Stimulated activated CD4-positive, alpha-beta T cell treated with anti-CD3 and anti-CD28 coated beads, Interleukin-12 subunit alpha, Interleukin-12 subunit beta, amount 100 ng/mL, for 48 hours (primary cell): ENCODE data around the gene PPIE.

ENCODE experiments used
- DNase-seq, 3 donors: peaks; one replicate each; pipeline ENCODE4 v3.0.0-alpha.2; 2020; ENCODE audit warnings: low read depth in 2 of 3, low spot score in 1 of 3

PPIE gene

DNA sequence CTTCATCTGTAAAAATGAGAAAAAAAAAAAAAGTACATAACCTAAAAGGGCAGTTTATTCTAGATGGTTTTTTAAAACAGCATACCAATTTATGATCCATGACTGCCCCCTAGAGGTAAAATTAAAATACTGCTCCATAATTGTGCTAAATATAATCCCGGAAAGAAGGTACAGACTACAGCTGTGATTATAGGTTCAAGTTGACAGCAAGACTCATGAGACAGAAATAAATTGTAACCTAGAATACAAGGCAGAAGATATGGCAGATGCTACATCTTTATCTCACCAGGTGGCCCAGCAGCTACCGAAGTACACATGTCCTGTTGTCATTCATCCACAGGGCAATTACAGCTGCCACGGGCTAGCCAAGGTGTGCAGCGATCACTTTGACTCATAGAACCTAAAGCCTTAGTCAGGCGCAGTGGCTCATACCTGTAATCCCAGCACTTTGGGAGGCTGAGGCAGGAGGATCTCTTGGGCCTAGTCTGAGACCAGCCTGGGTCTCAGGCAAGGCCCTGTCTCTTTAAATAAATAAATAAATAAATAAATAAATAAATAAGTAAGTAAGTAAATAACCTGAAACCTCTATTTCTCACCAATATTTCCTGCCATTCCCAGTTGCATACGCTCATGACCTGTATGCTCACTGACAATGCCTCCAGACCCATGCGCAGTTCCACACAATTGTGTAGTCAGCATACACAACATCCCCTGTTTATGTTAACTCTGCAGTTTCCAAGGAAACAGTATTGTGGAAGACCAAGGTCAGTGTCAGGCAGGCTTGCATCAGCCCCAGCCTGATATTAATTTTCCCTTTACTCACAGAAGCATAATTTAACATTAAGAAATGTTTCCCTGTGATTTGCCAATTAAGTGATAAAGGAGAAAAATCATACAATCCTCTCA is 18.3 kb upstream of the PPIE start:
- DNase-seq, result peak in 1 of 3 donors; percentile 28

DNA sequence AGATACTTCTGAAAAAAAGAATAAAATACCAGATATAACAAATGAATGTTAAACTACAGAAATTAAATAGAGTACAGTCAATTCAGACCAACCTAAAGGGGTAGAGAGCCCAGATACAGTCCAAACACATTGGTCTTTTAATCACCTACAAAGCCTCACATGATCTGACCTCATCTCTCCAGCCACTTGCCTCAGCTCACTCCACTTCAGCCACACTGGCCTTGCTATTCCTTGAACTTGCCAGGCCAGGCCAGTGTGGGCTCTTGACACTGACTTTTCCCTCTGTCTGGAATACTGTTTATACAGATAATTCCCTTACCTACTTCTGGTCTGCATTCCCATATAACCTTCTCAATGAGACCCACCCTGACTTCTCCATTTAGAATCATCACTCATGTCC is 17.0 kb upstream of the PPIE start:
- no peak for DNase-seq

DNA sequence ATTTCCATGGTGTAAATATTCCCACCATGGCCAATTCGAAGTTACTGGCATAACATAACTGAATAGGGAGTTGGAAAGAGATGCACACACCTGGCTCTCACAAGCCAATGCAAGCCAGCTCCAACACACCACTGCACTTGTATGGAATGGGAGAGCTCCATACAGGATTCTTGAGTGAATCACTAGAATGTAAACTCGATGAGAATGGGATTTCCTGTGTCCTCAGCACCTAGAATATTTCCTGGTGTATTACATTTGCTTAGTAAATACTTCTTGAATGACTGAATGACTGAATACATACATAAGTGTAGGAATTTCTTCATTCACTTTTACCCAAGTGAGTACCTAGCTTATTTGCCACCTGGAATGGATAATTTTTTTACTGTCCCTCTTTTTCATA is 16.2 kb upstream of the PPIE start:
- DNase-seq, result no peak

DNA sequence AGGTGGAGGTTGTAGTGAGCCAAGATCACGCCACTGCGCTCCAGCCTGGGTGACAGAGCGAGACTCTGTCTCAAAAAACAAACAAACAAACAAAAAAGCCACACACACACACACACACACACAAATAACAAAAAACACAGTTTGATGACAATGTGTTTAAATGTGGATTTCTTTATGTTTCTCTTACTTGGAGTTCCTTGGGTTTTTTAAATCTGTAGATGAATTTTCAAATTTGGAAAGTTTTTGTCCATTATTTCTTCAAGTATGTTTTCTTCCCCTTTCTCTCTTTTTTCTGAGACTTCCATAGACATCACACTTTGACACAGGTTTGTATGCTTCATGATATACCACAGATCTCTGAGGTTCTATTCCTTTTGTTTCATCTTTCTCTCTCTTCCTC is 12.1 kb upstream of the PPIE start:
- DNase-seq, result no peak

DNA sequence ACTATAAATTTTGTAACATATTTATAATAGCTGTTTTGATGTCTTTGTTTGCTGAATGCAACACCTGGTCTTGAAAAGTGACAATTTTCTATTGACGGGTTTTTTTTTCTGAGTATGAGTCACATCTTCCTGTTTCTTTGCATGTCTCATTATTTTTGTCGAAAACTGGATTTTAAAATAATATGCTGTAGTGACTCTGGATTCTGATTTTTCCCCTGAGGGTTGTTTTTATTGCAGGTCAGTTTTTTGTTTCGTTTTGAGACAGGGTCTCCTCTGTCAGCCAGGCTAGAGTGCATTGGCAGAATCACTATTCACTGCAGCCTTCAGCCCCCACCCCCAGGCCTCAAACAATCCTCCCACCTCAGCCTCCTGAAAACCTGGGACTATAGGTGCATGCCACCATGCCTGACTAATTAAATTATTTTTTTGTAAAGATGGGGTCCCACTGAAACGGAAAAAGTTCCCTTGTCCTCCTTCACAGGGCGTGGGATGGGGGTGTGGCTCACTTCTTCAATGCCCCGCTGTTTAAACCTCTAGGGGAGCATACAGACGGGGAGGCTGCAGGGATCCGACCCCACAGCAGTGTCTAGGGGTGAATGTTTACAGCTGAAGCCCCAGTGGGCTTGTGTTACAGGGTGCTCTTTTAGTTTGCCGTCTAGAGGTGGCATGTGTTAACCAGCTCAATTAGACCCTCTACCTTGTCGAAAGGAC is 11.3 kb upstream of the PPIE start:
- no peak for DNase-seq

DNA sequence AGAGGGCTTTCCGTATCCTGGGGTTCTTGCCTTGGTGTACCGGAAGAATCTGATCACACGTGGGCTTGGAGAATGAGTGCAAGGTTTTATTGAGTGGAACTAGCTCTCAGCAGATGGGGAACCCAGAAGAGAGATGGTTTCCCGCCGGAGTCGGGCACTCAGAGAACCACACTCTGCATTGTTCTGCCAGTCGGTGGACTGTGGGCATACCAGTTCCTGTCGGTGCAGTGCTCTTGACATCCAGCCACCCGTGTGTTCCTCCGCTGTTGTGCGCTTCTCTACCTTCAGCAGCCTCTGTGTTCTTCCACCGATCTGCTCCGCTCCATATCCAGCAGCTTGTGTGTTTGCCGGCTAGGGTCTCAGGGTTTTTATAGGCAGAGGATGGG is 10.8 kb upstream of the PPIE start:
- DNase-seq, result no peak

DNA sequence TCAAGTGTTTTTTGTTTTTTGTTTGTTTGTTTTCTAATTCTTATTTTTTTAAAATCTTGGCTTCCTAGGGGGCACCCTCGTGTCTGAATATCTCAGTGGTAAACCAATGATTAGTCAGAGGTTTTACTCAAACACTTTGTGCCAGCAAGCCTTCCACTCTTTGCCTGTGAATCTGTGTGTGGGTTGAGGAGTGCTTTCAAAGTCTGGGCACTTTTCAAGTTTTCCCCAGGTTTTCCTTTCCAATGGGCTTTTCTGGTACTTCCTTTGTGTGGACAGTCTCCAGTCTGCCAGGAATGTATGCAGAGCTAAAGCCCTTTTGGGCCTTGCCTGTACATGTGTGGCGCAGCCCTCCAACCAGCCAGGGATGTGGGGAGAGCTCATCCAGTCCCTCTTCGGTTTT is 9.7 kb upstream of the PPIE start:
- no peak for DNase-seq

DNA sequence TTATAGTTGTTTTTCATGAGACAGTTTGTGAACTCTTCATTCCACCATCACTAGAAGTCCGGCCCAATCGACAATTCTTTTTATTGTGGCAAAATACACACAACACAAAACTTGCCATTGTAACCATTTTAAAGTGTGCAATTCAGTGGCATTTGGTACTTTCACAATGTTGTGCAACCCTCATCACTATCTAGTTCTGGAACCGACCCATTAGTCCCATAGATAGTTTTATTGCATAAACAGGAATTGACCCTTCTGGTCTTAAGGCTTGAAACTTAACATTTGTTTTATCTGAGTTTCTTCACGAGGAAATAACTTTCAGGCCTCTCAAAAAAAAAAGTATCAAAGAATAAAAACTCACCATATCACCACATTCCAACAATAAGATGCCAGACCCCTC is 8.8 kb upstream of the PPIE start:
- DNase-seq, result no peak

DNA sequence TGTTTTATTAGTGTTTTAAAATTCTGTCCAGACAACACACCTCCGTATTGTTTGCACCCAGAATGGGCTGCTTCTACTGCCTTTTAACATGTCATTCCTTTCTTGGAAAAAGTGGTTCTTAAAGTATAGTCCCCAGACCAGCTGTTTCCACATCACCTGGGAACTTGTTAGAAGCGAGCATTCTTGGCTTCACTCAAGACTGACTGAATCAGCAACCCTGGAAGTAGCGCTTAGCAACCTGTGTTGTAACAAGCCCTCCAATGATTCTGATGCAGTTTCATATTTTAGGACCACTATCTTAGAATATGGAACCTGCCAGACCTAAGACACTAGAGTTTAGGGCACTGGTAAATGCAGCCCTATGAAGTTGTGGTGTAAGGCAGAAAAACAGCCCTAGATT is 6.0 kb upstream of the PPIE start:
- DNase-seq, result no peak

DNA sequence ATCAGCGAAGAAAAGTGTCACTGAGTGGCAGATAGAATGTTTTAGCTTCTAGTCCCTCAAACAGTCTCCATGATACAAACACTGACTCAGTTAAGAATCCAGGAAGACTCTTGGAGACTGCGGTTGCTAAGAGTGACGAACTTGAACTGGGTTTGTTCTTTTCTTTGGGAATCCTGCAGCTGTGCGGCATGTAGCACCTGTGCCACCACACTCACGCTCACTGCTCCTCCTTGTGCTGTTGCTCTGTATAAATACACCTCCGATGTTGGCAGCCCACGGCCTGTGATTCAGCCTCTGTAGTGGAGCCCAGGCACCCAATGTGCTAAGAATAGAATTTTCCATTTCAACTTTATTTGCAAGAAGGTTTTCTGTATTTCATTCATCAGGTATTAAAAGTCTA is 5.5 kb upstream of the PPIE start:
- no peak for DNase-seq

DNA sequence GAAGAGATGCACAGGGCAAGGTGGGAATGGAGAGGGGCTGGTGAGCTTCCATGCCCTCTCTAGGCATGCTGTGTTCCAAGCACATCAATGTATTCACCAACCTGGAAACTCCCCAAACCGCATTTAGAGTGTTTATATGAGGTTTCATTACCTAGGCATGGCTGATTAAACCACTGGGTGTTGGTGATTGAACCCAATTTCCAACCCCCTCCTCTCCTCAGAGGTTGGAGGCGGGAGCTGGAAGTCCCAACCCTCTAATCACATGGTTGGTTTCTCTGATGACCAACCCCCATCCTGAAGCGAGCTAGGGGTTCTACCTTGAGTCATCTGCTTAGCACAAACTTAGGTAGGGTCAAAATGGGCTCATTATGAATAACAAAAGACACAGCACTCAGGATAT is 3.0 kb upstream of the PPIE start:
- DNase-seq, result no peak

DNA sequence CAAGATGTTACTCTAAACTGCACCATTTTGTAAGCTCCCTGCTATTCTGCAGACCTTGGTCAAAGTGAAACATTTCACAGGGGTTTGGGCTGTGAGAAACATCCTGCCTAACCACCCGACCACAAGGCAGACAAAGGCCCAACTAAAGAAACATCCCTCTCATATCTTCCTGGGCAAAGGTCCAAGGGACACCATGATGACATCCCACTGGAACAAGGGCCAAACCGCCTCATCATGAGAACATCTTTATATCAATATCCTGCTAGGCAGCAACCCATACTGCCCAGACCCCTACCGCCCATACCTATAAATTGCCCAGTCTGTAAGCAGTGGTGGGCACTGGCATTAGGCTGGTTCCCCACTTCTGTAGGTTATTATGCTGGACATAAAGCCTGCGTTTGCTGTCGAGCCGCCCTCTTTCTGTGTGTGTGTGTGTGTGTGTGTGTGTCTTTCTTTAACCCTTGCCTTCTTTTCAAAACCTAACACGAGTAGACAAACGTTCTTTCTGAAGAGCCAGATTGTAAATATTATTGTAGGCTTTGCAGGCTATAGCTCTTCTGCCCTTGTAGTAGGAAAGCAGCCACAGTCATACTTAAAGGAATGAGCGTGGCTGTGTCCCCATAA is 1.0 kb upstream of the PPIE start:
- DNase-seq, result no peak

DNA sequence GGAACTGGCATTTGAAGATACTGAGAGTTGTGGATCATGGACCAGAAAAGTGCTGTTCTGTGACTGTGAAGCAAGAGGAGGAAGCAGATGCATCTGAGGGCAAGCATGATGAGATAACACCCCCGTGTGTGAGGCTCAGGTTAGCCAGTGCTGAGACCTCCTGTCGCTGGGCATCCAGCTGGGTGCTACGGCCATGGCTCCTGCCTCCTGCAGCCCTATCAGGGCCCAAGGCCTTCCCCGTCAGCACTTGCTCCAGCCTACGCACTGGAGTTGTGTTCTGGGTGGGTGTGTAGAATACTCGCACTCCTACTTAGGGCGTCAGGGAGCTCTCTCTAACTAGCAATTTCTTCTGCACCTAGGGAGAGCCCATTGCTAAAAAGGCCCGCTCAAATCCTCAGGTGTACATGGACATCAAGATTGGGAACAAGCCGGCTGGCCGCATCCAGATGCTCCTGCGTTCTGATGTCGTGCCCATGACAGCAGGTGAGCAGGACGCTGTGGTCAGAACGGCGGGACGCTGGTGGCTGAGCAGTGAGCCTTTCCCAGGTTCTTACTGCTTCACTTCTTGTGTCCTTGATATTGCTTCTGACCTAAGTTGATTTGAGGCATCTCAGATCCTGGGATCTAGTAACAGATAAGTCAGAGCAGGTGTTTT is 6.5 kb downstream of the PPIE start:
- no peak for DNase-seq

DNA sequence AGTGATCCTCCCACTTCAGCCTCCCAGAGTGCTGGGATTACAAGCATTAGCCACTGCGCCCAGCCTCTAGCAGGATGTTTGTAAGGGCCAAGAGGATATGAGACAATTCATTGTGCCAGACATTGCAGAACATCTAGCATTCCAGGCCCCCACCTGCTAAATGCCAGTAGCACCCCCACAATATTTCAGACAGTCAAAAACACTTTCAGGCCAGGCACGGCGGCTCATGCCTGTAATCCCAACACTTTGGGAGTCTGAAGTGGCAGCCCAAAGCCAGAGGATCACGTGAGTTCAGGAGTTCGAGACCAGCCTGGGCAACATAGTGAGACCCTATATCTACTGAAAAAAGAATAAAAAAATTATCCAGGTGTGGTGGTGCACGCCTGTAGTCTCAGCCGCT is 12.9 kb downstream of the PPIE start:
- DNase-seq, result no peak

DNA sequence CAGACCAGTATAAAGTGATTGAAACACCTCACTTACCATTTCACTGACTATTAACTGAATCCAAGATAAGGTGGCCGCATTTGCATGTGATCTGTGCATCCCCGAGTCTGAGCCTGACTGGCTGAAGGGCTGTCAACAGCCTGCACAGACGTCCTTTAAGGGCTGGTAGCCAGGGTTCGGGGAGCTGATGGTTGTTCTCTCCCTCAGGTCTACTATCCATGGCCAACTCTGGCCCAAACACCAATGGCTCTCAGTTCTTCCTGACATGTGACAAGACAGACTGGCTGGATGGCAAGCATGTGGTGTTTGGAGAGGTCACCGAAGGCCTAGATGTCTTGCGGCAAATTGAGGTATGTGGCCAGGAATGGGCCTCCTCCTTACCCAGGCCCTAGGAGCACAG is 14.0 kb downstream of the PPIE start:
- DNase-seq, result no peak

DNA sequence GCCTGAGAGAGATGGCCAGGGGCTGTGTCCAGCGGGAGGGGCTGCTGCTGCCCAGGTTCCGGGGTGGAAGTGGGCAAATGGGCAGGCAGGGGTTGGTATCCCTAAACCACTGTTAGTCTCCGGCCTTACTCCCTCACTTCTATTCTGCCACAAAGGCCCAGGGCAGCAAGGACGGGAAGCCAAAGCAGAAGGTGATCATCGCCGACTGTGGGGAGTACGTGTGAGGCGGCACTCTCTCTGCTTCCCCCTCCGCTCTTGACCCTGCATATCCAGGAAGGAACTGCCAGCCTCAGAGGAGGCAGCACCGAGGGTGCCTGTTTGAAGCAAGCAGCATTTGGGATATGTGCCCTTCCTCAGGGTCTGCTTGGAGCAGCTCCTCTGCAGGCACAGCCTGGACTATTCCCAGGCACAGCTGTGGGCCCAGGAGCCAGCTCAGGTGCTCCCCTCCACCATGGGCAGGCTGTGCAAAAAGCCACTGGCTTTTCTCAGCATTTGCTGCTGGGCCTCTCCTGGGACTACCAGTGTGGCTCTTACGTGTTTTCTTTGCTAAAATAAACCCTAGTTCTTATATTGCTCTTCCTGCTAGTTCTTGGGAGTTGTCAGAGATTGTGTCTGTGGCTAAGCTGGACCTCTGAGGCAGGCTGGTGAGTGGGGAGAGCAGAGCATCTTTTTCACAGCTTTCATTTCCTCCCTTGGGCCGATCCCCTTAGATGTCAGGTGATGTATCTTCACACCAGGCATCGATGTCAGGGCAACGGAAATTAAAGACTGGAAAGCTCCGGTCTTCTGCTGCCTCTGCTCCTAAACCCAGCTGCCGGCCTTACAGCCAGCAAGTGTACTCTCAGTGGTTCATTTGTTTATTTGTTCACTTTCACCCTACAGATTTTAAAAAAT is 14.7 kb downstream of the PPIE start:
- DNase-seq, result no peak

DNA sequence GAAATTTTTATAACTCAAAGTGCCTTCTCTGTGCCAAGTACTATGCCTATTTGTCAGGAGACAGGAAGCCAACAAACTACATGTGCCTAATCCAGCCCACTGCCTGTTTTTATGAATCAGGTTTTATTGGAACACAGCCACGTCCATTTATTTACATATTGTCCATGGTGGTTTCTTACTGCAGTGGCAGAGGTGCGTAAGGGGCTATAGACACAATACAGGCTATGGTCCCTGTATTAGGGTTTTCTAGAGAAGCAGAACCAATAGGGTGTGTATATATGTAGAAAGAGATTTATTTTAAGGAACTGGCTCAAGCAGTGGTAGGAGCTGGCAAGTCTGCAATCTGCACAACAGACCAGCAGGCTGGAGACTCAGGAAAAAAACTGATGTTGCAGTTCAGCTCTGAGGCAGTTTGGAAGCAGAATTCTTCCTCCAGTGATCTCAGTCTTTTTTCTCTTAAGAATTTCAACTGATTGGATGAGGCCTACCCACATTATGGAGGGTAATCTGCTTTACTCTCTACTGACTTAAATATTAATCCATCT is 15.4 kb downstream of the PPIE start:
- no peak for DNase-seq

DNA sequence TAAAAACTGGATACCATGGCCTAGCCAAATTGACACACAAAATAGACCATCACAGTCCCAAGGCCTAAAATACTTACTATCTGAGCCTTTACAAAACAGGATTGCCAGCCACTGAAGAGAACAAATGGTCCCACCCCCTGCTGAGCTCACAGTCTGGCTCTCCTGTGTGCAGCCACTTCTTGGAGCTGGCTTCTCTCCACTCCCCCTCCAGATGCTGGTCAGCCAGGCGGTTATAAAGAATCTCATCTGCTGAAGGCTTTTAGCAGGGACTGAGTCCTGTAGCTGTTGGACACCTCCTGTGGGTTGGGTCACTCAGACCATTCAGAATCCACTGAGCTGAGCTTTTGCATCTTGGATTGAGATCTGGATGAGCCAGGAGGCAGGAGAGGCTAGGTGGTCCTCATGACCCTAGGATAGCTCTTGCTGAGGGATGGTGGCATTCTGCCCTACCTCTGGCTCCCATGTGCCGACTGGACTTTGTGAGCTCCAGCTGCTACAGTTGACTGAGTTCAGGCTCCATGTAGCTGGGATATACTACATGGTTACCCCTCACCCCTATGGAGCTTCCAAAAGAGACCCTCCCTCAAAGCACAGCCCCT is 16.3 kb downstream of the PPIE start:
- no peak for DNase-seq

DNA sequence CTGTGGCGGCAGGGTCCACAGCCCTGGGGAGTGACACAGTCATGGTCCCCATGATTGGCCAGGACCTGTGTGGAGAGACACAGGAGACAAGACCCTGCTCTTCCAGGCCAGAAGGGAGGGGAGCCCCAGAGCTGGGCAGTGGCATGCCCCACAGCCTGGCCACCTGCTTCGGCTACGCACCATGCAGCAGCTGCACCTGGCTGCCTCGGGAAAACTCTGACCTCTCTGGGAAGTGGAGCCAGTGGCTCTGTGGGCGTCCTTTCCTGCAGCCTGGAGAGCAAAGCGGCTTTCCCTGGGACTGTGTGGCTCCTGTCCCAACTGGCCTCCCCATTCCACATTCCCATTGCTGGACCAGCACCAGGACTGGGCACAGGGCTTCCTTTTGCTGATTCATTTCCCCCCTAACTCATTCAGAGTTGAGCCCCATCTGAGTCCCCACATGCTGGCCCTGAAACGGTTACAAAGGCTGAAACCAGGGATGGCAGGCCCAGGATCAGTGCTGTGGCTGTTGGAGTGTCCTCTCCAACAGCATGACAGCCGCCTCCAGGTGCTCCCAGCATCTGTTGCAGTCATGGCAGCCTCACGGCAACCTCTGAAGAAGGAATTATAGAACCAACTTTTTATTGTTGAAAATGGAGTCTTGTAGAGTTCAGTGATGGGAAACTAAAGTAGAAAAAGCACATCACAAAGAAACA is 17.4 kb downstream of the PPIE start:
- no peak for DNase-seq
